Heart right ventricle (tissue), 16 donors: Measurements from ENCODE around the gene CCDC122. TPM values are rescaled to one million over a fixed set of nuclear protein-coding genes. Genes with fewer than 3 reads are reported as not detected.

ENCODE experiments used
- ATAC-seq, 8 donors: fragments of 200-7000 bp; cut with Tn5 transposase; one replicate each; pipeline ENCODE4 v1.9.1; 2020; ENCODE audit warnings: mild to moderate bottlenecking in 8 of 8, moderate library complexity in 8 of 8, moderate number of reproducible peaks in 1 of 8
- DNase-seq, 2 donors: peaks; one replicate each; pipeline ENCODE4 v3.0.0-alpha.2; 2020
- H3K27ac ChIP-seq, 10 donors: fragments of 200-600 bp; sonication (generic) in 2 of 10; one replicate each; pipeline versions ENCODE4 v1.5.0 to v1.8.0; 2020 to 2022; ENCODE audit warnings: mild to moderate bottlenecking in 3 of 10
- H3K27me3 ChIP-seq, 7 donors: fragments of 200-600 bp; one replicate each; pipeline ENCODE4 v1.8.0; 2021 to 2022; ENCODE audit warnings: mild to moderate bottlenecking in 2 of 7
- H3K36me3 ChIP-seq, 9 donors: fragments of 200-600 bp; sonication (generic) in 1 of 9; one replicate each; pipeline versions ENCODE4 v1.5.0 to v1.8.0; 2020 to 2022; ENCODE audit warnings: mild to moderate bottlenecking in 2 of 9
- H3K4me1 ChIP-seq, 9 donors: fragments of 200-600 bp; sonication (generic) in 1 of 9; one replicate each; pipeline versions ENCODE4 v1.5.0 to v1.8.0; 2020 to 2022; ENCODE audit warnings: mild to moderate bottlenecking in 4 of 9
- H3K4me3 ChIP-seq, 10 donors: fragments of 200-600 bp; sonication (generic) in 2 of 10; one replicate each; pipeline versions ENCODE4 v1.5.0 to v1.8.0; 2020 to 2022; ENCODE audit warnings: mild to moderate bottlenecking in 7 of 10, moderate library complexity in 2 of 10
- H3K9me3 ChIP-seq, 11 donors: fragments of 200-600 bp in 10 of 11; sonication (generic) in 2 of 11; one replicate each; pipeline versions ENCODE4 v1.5.0 to v1.8.0; 2013 to 2022; ENCODE audit warnings: mild to moderate bottlenecking in 2 of 11, control low read depth in 1 of 11, moderate library complexity in 1 of 11
- WGBS, 2 donors: extraction: QIAGEN DNeasy Blood & Tissue Kit; methylation state at CpG; one replicate each; pipeline ENCODE4 v1.1.7; 2013; ENCODE audit warnings: inconsistent platforms in 1 of 2; 5-methylcytosine and 5-hydroxymethylcytosine counted together
- intact Hi-C, 10 donors: fragments of 100-400 bp; cut with DNase I; formaldehyde crosslinking; loops; one replicate each; pipeline versions ENCODE4 v1.11.1 to v1.14.2; 2022
- long read RNA-seq, 3 donors: library from polyadenylated mRNA; unstranded; transcript quantifications; one replicate each; pipeline ENCODE4 v2.0.0, GENCODE V29; 2020 to 2021
- polyA plus RNA-seq, 2 donors: library from polyadenylated mRNA; stranded (reverse); fragments of 200-250 nt; gene quantifications; one replicate each; pipeline ENCODE4 v1.2.3, GENCODE V29; 2013
- total RNA-seq, 10 donors: library from RNA; stranded (reverse); fragmentation: NEBNext Ultra II Directional in 3 of 10; extraction: Animal tissue kit (Norgen Biotek cat#: 25700) in 3 of 10; gene quantifications; one replicate each; pipeline versions ENCODE4 v1.2.1 to v1.2.4, GENCODE V29; 2021 to 2023
- TF ChIP-seq, protein P1 (sequence below), 9 donors: fragments of 200-600 bp; sonication (generic) in 2 of 9; IDR thresholded peaks; one replicate each; pipeline versions ENCODE4 v1.5.0 to v1.8.0; 2021 to 2022; ENCODE audit warnings: antibody characterized with exemption in 9 of 9, mild to moderate bottlenecking in 5 of 9, moderate library complexity in 1 of 9
- donor health status: Arrhythmogenic right ventricular cardiomyopathy.
- donor health status: ischemic (EF 13 %, LVEDD 7.1; RV severe dilation, severe dysfunction).
- donor health status: healthy with polysubstance abuse.
- donor health status: DM: no; HTN: yes; CAD: no.
- donor health status: DM: no; HTN: no; CAD: no.
- donor health status: ischemic (EF 25% LVEDD 6.9; RV normal size, moderate dysfunction).
- donor health status: ischemic (EF 25% LVEDD 5.7; RV mildly dilated, moderate dysfunction).
- donor health status: healthy.
- donor health status: DM: yes; HTN: yes; CAD: no.
- donor health status: Ischemic cardiomyopathy.
- donor health status: ischemic (EF 35%, LVEDD 5.7; RV mildly dilated, moderate dysfunction).
- donor health status: nonischemic (EF 11% LVEDD 7.7; RV severe dilation, severe dysfunction).
- donor health status: DM: yes; HTN: yes; CAD: no.
- donor health status: PGD.
- donor health status: ischemic (EF 29% LVEDD 5.4; RV normal size, mild dysfunction).
- donor health status: nonischemic (EF 23%, LVEDD 6.1; RV moderate dilation, normal function).

CCDC122 gene
- 10 to 100 TPM in 4 of 10 donors, 1 to 10 TPM in 6; 2.4 to 16.0 (median 7.3) TPM for total RNA-seq
- polyA plus RNA-seq, result 1 to 10 TPM; 1.6 to 8.4 TPM
- long read RNA-seq, donor 1, partial matches to known transcripts, result 2 of 6 reads
- long read RNA-seq, donor 1, other reads (novel, unspliced or antisense), result 4 of 6 reads
- long read RNA-seq, donor 2, partial matches to known transcripts, result 0 of 2 reads
- long read RNA-seq, donor 2, other reads (novel, unspliced or antisense), result 2 of 2 reads
- long read RNA-seq, donor 3, partial matches to known transcripts, result 0 of 9 reads
- long read RNA-seq, donor 3, other reads (novel, unspliced or antisense), result 9 of 9 reads

DNA sequence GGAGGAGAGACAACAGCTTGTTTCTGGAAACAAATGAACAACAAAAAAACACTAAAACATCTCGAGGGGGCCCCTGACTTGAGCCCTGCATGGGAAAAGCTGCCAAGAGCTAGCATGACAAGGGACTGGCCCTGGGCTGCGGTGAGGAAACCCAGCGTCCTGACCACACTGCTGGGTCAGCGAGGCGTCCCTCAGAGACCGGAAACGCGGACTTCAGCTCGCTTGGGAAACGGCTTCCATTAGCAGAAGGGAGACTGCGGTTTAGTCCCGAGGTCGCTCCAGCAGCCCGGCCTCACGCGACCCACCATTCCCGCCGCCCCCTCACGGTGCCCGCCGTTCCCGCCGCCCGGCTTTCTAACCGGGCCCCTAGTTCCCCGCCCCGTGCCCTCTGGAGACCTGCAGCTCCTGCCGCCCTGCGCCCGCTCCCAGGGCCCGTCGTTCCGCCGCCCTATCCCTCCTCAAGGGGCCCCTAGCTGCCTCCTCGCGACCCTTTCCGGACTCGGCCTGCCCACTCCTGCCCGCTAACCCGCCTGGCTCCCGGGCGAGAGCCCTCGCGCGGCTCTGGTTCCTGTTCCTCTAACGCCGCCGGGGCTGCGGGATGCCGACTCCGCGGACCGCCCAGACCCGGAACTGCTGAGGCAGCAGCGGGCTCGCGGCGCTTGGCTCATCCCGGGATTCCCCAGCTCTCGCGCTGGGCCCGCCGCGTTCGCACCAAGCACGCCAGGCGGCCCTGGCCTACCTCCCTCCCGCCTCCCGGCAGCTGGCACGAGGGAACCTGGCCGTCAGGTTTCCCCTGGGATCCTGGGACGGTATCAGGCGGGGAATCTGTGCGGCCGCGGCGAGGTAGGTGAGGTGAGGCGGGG is at the start of gene CCDC122:
Gene CCDC122 (minus strand): TSS at position 849 of the 863 bp plus-strand sequence. CDS start 10,364 bp downstream, outside the sequence.
- H3K4me3 ChIP-seq, result peak within 1 kb of the TSS; percentile 41 to 94 (median 87)
- 0 to 1% methylated on average over 67 to 78 of the region's 78 CpGs for WGBS, 2 donors
- H3K27ac ChIP-seq, result peak within 1 kb of the TSS; percentile 85 to 99 (median 95)
- peaks cover 0 to 17% (median 0%) of the 10 kb centered on the region in 9 donors for H3K36me3 ChIP-seq
- H3K4me1 ChIP-seq, result peaks cover 0 to 46% (median 15%) of the 10 kb centered on the region in 9 donors
- intact Hi-C loops, result loop anchor here in 5 of 10 donors (10.0 kb wide), 4 partner anchors 574 to 914 kb away; no protein-coding TSS in a partner anchor
- peak; percentile 79 to 87 for DNase-seq
- H3K9me3 ChIP-seq, result no peaks in the 10 kb centered on the region
- ATAC-seq, result peak; percentile 86 to 94 (median 92)
- H3K27me3 ChIP-seq, result no peaks in the 10 kb centered on the region
- TF ChIP-seq, protein P1, sequence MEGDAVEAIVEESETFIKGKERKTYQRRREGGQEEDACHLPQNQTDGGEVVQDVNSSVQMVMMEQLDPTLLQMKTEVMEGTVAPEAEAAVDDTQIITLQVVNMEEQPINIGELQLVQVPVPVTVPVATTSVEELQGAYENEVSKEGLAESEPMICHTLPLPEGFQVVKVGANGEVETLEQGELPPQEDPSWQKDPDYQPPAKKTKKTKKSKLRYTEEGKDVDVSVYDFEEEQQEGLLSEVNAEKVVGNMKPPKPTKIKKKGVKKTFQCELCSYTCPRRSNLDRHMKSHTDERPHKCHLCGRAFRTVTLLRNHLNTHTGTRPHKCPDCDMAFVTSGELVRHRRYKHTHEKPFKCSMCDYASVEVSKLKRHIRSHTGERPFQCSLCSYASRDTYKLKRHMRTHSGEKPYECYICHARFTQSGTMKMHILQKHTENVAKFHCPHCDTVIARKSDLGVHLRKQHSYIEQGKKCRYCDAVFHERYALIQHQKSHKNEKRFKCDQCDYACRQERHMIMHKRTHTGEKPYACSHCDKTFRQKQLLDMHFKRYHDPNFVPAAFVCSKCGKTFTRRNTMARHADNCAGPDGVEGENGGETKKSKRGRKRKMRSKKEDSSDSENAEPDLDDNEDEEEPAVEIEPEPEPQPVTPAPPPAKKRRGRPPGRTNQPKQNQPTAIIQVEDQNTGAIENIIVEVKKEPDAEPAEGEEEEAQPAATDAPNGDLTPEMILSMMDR (IDR thresholded peaks at IDR 0.05), result no peak

DNA sequence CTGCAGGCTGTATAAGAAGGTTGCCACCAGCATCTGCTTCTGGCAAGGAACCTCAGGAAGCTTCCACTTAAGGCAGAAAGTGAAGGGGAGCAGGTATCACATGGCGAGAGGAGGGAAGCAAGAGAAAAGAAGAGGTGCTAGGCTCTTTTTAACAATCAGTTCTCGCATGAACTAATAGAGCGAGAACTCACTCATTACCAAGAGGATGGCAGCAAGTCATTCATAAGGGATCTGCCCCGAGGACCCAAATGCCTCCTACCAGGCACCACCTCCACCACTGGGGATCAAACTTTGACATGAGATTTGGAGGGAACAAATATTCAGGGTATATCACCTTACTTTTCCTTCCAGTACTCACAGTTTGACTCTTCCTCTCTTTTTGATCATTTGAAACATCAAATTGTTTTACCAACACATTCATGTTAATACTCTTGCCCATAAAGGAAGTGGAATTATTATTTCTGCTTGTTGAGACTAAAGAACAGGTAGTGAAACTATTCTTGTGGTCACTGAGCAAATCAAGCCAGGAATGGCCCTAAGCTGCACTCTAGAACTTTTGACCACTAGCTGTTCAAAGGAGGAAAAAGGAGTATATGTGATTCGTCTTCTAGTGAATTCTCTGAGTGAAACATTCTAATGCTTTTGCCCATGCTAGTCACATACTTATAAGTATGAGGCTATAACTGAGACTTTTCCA is 45.2 kb upstream of the CCDC122 start:
- no peaks in the 10 kb centered on the region for H3K36me3 ChIP-seq
- H3K27ac ChIP-seq, result no peak overlapping the region
- ATAC-seq (no peak), DNase-seq (no peak)
- no peaks in the 10 kb centered on the region for H3K4me1 ChIP-seq
- intact Hi-C loops, result no loop called here
- peaks cover 0 to 81% (median 0%) of the 10 kb centered on the region in 7 donors for H3K27me3 ChIP-seq
- no peak overlapping the region for H3K4me3 ChIP-seq
- no peaks in the 10 kb centered on the region for H3K9me3 ChIP-seq
- TF ChIP-seq, protein P1 (IDR thresholded peaks at IDR 0.05), result no peak
- 85 to 94% methylated on average over 5 of the region's 5 CpGs for WGBS, 2 donors

DNA sequence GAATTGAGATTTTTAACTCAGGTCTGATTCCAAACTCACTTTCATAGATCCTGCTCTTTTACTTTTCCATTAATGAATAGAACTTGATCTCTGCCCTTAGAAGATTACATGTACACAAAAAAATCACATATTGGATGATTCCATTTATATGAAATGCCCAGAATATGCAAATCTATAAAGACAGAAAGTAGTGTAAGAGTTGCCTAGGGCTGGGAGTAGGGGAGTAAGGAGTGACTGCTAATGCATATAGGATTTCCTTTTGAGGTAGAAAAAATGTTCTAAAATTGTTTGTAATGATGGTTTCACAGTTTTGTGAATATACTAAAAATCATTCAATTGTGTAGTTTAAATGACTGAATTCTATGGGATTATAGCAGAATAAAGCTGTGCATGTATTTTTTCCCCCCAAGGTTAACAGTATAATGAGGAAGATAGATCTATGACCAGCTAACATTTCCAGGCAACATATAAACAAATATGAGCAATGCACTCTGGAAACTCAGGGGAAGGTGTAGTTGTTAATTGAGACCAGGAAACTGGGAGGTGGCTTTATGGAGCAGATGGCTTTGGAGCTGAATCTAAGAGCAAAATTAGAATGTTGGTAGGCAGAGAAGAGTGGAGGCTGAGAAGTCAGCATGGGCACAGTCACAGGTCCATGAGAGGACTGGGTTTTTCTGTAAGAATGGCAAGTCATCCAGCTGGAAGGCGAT is 41.6 kb upstream of the CCDC122 start:
- intact Hi-C loops, result no loop called here
- DNase-seq, result no peak
- no peak overlapping the region for H3K4me3 ChIP-seq
- no peak overlapping the region for H3K27ac ChIP-seq
- H3K27me3 ChIP-seq, result peaks cover 0 to 87% (median 0%) of the 10 kb centered on the region in 7 donors
- no peaks in the 10 kb centered on the region for H3K4me1 ChIP-seq
- no peaks in the 10 kb centered on the region for H3K36me3 ChIP-seq
- WGBS, 2 donors, result 97 to 98% methylated on average over 1 of the region's 1 CpG
- no peak for ATAC-seq
- H3K9me3 ChIP-seq, result no peaks in the 10 kb centered on the region
- TF ChIP-seq, protein P1 (IDR thresholded peaks at IDR 0.05), result no peak
